NCI-H2081 treated with DMSO at 0.1 percent for 48 hours (cell line): ENCODE data around the gene KANK3.
"Not testable (repeated sequence)": the region's sequence is repeated elsewhere in the genome, so short reads cannot be mapped to it uniquely, and the experiment has no call there.

Source experiments
- DNase-seq: peaks from one replicate; lab custom pipeline; 2025; lab: John Stamatoyannopoulos, UW

KANK3 gene

DNA sequence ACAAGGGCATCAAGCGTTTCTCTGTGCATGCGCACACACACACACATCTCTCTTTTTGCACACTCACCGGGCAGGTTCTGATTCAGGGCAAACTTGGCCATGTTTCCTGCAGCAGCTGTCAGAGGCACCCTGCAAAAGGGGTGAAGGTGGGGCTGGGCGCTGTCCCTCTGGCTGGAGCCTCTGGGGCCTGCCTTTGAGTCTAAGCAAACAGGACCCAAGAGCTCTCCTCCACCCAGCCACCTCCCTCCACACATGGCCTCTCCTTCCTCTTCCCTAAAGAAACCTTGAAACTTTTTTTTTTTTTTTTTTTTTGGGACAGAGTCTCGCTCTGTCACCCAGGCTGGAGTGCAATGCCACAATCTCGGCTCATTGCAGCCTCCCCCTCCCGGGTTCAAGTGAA, 5.3 kb downstream of the KANK3 start:
- no peak for DNase-seq

DNA sequence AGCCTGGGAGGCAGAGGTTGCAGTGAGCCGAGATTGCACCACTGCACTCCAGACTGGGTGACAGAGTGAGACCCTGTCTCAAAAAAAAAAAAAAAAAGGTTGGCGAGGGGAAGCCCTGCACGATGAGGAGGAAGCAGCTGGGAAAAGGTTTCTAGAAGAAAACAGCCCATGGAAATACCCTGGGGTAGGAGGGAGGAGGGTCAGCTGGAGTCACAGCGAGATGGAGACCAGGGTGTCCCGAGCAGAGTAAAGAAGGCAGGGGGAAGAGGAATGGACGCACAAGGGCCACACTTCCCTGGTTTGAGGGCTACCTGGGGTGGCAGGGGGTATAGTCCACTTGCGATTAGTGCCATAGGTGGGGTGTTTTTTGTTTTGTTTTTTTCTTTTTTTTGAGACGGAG, 6.4 kb downstream of the KANK3 start:
- DNase-seq: no peak

DNA sequence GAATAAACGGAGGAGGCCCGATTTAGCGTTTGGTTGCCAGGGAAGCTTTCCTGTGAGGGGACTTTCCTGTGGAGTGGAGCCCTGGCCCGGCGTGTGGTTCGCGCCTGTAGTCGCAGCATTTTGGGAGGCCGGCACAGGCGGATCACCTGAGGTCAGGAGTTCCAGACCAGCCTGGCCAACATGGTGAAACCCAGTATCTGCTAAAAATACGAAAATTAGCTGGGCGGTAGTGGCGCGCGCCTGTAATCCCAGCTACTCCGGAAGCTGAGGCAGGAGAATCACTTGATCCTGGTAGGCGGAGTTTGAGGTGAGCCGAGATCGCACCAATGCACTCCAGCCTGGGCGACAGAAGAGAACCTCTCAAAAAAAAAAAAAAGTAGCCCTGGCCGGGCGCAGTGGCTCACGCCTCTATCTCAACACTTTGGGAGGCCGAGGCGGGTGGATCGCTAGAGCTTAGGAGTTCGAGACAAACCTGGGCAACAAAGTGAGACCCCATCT, 6.9 kb downstream of the KANK3 start:
- no peak for DNase-seq

GRCh38 chr19:8335343-8336071, 7.6 kb downstream of the KANK3 start:
- no peak for DNase-seq

GRCh38 chr19:8334458-8335342, 8.4 kb downstream of the KANK3 start:
- no peak for DNase-seq

GRCh38 chr19:8333767-8334457, 9.2 kb downstream of the KANK3 start:
- no peak for DNase-seq

DNA sequence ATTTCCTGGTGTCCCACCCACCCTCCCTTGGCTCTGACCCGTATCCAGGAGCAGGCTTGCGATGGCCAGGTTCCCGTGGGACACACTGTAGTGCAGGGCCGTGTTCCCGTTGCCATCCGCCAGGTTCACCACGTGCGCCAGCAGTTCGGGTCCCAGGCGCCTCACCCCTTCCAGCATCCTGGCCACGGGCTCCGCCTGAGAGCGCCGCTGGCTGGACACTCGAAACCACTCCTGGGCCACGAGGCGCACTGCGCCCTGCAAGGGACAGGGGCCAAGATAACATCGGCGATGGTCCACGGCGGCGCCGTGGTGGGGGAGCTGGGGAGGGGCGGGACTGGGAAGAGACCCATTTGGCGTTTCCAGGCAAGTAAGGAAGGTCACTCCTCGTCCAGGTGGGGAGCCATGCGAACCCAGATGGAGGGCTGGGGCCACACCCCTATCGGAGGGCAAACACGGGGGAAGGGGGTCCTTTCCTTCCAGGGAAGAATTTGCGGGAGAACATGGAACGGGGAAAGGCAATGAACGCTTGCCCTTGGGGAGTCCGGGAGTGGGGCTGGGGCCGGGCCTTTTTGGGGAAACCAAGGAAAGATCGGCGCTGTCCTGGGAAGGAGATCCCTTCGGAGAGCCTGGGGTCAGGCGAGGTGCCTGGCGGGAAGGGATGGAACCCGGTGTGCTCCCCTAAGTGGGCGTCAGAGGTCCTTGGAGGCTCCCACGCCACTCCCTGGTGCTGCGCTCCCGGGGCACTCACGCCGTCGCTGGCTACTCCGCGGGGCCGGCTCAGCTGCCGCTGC, 9.9 kb downstream of the KANK3 start:
- DNase-seq: no peak

- no peak for DNase-seq
Measured at GRCh38 chr19:8331263-8331845, 11.7 kb downstream of the KANK3 start.

DNA sequence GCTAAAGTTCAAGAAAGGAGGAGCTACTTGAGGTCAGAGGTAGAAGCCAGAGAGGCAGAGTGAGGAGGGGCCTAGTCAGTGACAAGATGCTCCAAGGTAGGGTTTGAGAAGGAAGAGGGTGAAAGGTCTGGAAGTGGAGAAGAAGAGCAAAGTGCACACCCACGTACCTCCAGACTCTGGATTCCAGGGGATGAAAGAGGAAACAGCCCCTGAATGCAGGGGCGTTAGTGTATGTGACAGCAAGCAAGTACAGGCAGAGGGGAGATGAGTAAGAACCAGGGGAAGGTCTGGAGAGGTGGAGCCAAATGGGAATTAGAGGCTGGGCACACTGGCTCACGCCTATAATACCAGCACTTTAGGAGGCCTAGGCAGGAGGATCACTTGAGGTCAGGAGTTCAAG, 13.1 kb downstream of the KANK3 start:
- DNase-seq: no peak

DNA sequence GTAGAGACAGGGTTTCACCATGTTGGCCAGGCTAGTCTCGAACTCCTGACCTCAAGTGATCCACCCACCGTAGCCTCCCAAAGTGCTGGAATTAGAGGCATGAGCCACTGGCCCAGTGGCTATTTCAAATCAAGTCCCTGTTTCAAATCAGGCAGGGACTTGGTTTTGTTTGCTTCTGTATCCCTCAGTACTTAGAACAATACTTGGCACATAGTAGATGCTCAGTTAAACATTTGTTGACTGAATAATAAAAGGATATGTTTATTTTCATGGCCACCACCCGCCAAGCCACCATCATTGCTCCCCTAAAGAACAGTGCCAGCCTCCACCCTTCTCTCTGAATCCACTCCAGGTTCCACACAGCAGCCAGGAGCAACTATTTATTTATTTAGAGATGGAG, 17.6 kb downstream of the KANK3 start:
- DNase-seq: no peak

DNA sequence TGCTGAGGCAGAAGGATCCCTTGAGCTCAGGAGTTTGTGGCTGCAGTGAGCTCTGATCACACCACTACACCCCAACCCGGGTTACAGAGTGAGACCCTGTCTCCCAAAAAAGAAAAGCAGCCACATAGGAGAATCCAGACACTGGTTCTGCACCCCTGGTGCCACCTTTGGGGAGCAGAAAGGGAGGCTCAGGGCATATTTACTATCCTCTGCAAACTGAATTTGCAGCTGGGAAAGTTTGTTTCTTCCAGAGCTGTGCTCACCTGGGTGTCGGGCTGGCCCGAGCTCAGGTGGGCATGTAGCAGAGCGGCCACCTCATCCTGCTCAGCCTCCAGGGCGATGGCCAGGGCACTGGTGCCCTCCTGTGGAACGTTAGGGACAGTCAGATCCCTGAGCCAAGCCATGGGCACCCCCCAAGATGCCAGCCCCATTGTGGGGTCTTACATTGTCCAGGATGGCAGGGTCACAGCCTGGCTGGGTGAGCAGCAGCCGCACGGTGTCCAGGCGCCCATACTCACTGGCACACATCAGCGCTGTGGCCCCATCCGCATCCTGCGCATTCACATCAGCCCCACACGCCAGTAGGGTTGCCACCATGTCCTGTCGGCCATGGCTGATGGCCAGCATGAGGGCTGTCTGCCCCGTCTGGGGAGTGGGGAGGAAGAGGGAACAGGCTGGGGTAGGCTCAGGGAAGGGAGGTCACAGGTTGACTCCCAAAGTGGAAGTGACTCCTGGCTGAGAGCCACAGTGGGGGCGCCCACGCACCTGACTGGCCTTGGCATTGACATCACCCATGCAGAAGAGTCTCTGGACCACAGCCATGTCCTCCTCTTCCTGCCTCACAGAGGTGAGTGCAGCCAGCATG, 18.6 kb downstream of the KANK3 start:
- no peak for DNase-seq

DNA sequence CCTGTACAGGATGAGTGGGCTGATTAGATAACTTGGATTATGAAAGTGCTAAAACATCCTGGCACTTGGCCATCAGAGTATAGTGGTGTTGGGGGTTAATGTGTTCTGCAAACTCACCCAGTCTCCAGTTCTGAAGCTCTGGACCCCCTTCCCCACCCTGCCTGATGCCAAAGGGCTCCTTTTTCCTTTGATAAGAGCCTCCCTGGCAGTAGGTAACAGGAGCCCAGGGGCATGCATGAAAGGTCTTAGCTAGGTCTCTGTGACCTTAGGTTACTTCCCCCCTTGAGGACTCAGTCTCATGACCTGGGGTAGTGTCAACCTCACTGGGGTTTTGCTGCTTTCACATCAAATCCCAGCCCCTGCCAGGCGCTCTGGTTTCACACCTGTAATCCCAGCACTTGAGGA, 19.3 kb downstream of the KANK3 start:
- DNase-seq: no peak

DNA sequence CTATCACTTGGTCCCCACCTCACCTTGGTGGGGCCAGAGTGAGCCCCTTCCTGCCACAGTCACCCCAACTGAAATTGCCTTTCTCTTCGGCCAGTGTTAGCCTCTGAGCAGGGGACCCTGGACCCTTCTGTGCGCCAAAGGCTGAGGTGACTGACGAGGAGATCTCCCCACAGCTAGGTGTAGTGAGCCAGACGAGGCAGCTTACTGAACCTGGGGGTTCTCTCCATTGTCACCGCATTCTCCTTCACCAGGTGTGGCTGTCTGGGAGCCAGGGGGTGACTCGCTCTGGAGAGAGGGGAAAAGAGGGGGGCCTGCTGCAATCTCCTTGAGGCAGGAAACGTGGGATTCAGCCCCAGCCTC, 20.4 kb downstream of the KANK3 start:
- DNase-seq: no peak

DNA sequence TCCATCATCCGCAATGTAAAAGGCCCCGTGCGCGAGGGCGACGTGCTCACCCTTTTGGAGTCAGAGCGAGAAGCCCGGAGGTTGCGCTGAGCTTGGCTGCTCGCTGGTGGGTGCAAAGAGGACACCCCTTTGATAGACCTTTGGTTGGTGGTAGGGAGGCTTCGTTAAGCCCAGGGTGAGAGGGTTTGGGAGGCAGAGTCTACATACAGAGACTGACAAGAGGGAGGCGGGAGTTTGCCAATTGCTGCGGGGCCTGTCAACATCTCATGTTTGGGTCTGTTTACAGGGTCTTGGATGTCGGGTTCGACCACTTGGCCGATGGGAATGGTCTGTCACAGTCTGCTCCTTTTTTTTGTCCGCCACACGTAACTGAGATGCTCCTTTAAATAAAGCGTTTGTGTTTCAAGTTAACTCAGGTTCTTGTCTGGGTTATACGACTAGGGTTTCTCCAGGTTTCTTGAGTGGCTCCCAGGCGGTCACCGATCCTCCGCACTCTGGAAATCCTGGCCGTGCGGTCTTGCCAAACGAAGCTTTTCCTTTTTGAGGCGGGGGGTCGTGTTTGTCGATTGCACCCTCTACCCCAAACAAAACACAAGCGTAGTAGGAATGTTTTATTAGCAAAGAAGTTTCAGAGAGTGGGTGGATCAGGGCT, 20.9 kb downstream of the KANK3 start:
- DNase-seq: no peak

GRCh38 chr19:8321067-8321985, 21.7 kb downstream of the KANK3 start, which contains the start of the genes NDUFA7 and RPS28:
Gene NDUFA7, minus strand, starts transcription at chr19:8321375. Its CDS starts 17 bp downstream, at chr19:8321358.
Gene RPS28, plus strand, starts transcription at chr19:8321496. Its CDS starts 35 bp downstream, at chr19:8321531.
- DNase-seq: peak; percentile 80

DNA sequence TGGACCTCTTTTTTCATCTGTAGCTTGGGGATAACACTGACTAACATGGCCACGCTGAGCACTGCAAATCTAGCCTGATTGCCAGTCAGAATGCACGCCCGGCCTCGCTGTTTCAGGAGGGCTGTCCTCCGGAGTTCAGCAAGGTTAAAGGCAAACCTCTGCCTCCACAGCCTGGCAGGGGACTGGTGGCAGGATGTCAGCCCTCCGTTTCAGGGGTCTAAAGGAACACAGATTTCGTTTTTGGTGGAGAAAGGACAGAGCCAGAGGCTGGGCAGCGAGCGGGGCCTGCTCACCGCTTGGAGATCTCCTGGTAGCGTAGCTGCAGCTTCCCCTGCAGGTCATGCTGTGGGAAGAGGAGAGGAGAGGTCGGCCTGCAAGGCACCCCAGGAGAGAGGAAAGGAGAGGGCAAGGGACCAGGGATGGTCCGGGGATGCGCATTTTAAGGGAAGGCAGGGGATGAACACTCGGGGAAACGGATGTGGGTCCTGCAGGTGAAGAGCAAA, 22.4 kb downstream of the KANK3 start:
- no peak for DNase-seq

- no peak for DNase-seq
Measured at GRCh38 chr19:8319807-8320520, 23.1 kb downstream of the KANK3 start.

DNA sequence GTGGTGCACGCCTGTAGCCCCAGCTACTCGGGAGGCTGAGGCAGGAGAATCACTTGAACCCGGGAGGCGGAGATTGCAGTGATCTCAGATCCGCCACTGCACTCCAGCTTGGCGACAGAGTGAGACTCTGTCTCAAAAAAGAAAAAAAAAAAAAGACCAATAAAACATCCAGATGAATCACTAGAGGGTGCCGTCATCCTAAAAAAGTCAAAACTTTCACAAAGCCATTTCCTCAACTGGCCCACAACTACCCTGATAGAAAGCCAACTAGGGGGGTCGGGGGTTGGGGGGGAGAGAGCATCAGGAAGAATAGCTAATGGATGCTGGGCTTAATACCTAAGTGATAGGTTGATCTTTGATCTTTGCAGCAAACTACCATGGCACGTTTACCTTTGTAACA, 24.2 kb downstream of the KANK3 start:
- not testable (repeated sequence) for DNase-seq
